GM04503 (cell line): ENCODE data around the gene IL18RAP.

ENCODE experiments used
- DNase-seq: peaks from one replicate; pipeline ENCODE4 v3.0.0-alpha.2; 2012; ENCODE audit warnings: low read depth

The IL18RAP gene

GRCh38 chr2:102453501-102453900 is 30.5 kb downstream of the IL18RAP start:
- no peak for DNase-seq

GRCh38 chr2:102455061-102455670 is 32.2 kb downstream of the IL18RAP start:
- no peak for DNase-seq

GRCh38 chr2:102460467-102460866 is 37.5 kb downstream of the IL18RAP start:
- DNase-seq: no peak

GRCh38 chr2:102461188-102461587 is 38.2 kb downstream of the IL18RAP start:
- no peak for DNase-seq

GRCh38 chr2:102463160-102463559 is 40.2 kb downstream of the IL18RAP start:
- DNase-seq: no peak

GRCh38 chr2:102470168-102470567 is 47.2 kb downstream of the IL18RAP start:
- no peak for DNase-seq

- DNase-seq: no peak
These were observed 50.1 kb downstream of the IL18RAP start, which contains the start of gene SLC9A4 for GRCh38 chr2:102473020-102473419. TSS of gene SLC9A4 (plus strand) at chr2:102473226. CDS start at chr2:102473760, 534 bp downstream.

- no peak for DNase-seq
These were observed 50.7 kb downstream of the IL18RAP start for GRCh38 chr2:102473631-102474030.

- DNase-seq: no peak
These were observed 51.8 kb downstream of the IL18RAP start for GRCh38 chr2:102474785-102475184.

- DNase-seq: no peak
These were observed 55.9 kb downstream of the IL18RAP start for GRCh38 chr2:102478686-102479470.

- DNase-seq: no peak
These were observed 57.6 kb downstream of the IL18RAP start for GRCh38 chr2:102480285-102481195.

- DNase-seq: no peak
These were observed 59.0 kb downstream of the IL18RAP start for GRCh38 chr2:102481931-102482330.

- DNase-seq: no peak
These were observed 60.1 kb downstream of the IL18RAP start for GRCh38 chr2:102483086-102483485.

- DNase-seq: no peak
These were observed 61.5 kb downstream of the IL18RAP start for GRCh38 chr2:102484310-102485061.

- DNase-seq: no peak
These were observed 62.3 kb downstream of the IL18RAP start for GRCh38 chr2:102485147-102485785.

GRCh38 chr2:102486941-102487702 is 64.2 kb downstream of the IL18RAP start:
- DNase-seq: no peak

- no peak for DNase-seq
These were observed 65.0 kb downstream of the IL18RAP start for GRCh38 chr2:102487761-102488462.

- DNase-seq: no peak
These were observed 66.7 kb downstream of the IL18RAP start for GRCh38 chr2:102489646-102490045.

GRCh38 chr2:102492006-102492405 is 69.0 kb downstream of the IL18RAP start:
- no peak for DNase-seq

GRCh38 chr2:102494570-102494969 is 71.6 kb downstream of the IL18RAP start:
- no peak for DNase-seq
